Keratinocyte (primary cell): Measurements from ENCODE around the gene ANKS1B. TPM values are rescaled to one million over a fixed set of nuclear protein-coding genes. Genes with fewer than 3 reads are reported as not detected.

Experiments
- DNase-seq: peaks from one replicate; pipeline ENCODE4 v3.0.0-alpha.2; 2011; ENCODE audit warnings: low read depth, missing footprints, low spot score
- FAIRE-seq: peaks from 2 replicates; lab custom pipeline; 2011; peaks lifted over from hg19 to GRCh38; lab: Jason Lieb, UNC
- H2AFZ ChIP-seq: 2 replicates; pipeline ENCODE4 v1.6.0; 2012; ENCODE audit warnings: low read length, control low read depth, inconsistent platforms; ENCODE audit not compliant: control insufficient read depth
- H3K27ac ChIP-seq: 2 replicates; pipeline ENCODE4 v1.5.1; 2011; ENCODE audit warnings: low read length; ENCODE audit not compliant: control insufficient read depth, insufficient read depth
- H3K27me3 ChIP-seq: 3 replicates; pipeline ENCODE4 v1.6.0; 2011; ENCODE audit warnings: low read length; ENCODE audit not compliant: control insufficient read depth, insufficient read depth; ENCODE audit errors: extremely low read depth
- H3K36me3 ChIP-seq, 2 experiments: 2 replicates in 1 of 2; 3 replicates in 1 of 2; pipeline ENCODE4 v1.5.1; 2011; ENCODE audit warnings: low read length in 2 of 2, mild to moderate bottlenecking in 1 of 2; ENCODE audit not compliant: control insufficient read depth in 2 of 2, insufficient read depth in 2 of 2; ENCODE audit errors: extremely low read depth in 1 of 2
- H3K4me1 ChIP-seq: 3 replicates; pipeline ENCODE4 v1.5.1; 2011; ENCODE audit warnings: low read length; ENCODE audit not compliant: control insufficient read depth, insufficient read depth; ENCODE audit errors: extremely low read depth
- H3K4me2 ChIP-seq: 3 replicates; pipeline ENCODE4 v1.6.0; 2011; ENCODE audit warnings: low read depth, low read length; ENCODE audit not compliant: control insufficient read depth, insufficient read depth; ENCODE audit errors: extremely low read depth
- H3K4me3 ChIP-seq, 3 experiments: fragments of 200-600 bp in 1 of 3; sonication (generic) in 1 of 3; 2 replicates in 2 of 3; 3 replicates in 1 of 3; pipeline ENCODE4 v1.5.1; 2011 to 2016; ENCODE audit warnings: low read length in 3 of 3, mild to moderate bottlenecking in 3 of 3, control low read depth in 2 of 3, inconsistent platforms in 1 of 3, low read depth in 1 of 3, mixed read lengths in 1 of 3, mixed run types in 1 of 3, moderate library complexity in 1 of 3; ENCODE audit not compliant: control insufficient read depth in 2 of 3, insufficient read depth in 2 of 3; ENCODE audit errors: extremely low read depth in 1 of 3
- H3K79me2 ChIP-seq: 2 replicates; pipeline ENCODE4 v1.6.0; 2012; ENCODE audit warnings: low read length; ENCODE audit not compliant: control insufficient read depth, insufficient read depth
- H3K9ac ChIP-seq: 3 replicates; pipeline ENCODE4 v1.6.0; 2011; ENCODE audit warnings: low read length; ENCODE audit not compliant: control insufficient read depth, insufficient read depth; ENCODE audit errors: extremely low read depth
- H3K9me1 ChIP-seq: 3 replicates; pipeline ENCODE4 v1.6.0; 2011; ENCODE audit warnings: low read length; ENCODE audit not compliant: control insufficient read depth, insufficient read depth; ENCODE audit errors: extremely low read depth
- H3K9me3 ChIP-seq: 2 replicates; pipeline ENCODE4 v1.5.1; 2012; ENCODE audit warnings: low read depth, low read length; ENCODE audit not compliant: control insufficient read depth
- H4K20me1 ChIP-seq: 3 replicates; pipeline ENCODE4 v1.6.0; 2011; ENCODE audit warnings: low read length; ENCODE audit not compliant: control insufficient read depth, insufficient read depth; ENCODE audit errors: extremely low read depth
- EZH2 ChIP-seq: IDR thresholded peaks from one replicate; pipeline ENCODE4 v1.6.1; 2012; ENCODE audit warnings: inconsistent platforms, mild to moderate bottlenecking, low read length, moderate library complexity
- dilution Hi-C: fragments of 300-500 bp; cut with MboI; formaldehyde crosslinking; loops from one replicate; pipeline ENCODE4 v1.7.0; 2020; ENCODE audit warnings: low sequenced_read_pairs; ENCODE audit not compliant: extremely low pct_ligation_motif_present
- polyA plus RNA-seq, 5 experiments: library from polyadenylated mRNA; depleted of rRNA in 3 of 5; stranded (reverse) in 3 of 5; stranded (forward) in 1 of 5; unstranded in 1 of 5; fragments of >200 nt; gene quantifications; 1 replicate in 1 of 5; 2 replicates in 3 of 5; 3 replicates in 1 of 5; pipeline versions ENCODE4 v1.2.1 to v1.2.3, GENCODE V29; 2011 to 2012; ENCODE audit warnings: missing spikeins in 2 of 5, low read depth in 1 of 5, low replicate concordance in 1 of 5
- TF ChIP-seq, protein P1 (sequence below), 3 experiments: IDR thresholded peaks in 1 of 3; conservative IDR thresholded peaks in 1 of 3; optimal IDR thresholded peaks in 1 of 3; 2 replicates in 2 of 3; 3 replicates in 1 of 3; pipeline versions ENCODE3 to v1.5.1; 2011; ENCODE audit warnings: low read length in 3 of 3, mild to moderate bottlenecking in 3 of 3, moderate library complexity in 2 of 3, control low read depth in 1 of 3, inconsistent platforms in 1 of 3; ENCODE audit not compliant: insufficient read depth in 2 of 3; ENCODE audit errors: extremely low read depth in 1 of 3

The ANKS1B gene
- polyA plus RNA-seq, 1 donor (not counting 4 experiments of a cell fraction or from before 2014, with no cell fraction given) = not detected

GRCh38 chr12:98724384-98725155, 1260.2 kb downstream of the ANKS1B start:
- Histone ChIP-seq H3K9me3 (no peaks in the 10 kb centered on the region), H3K36me3 (peaks cover 0 to 9% of the 10 kb centered on the region in 2 experiments), H3K79me2 (no peaks in the 10 kb centered on the region), H4K20me1 (no peaks in the 10 kb centered on the region), H2AFZ (no peak overlapping the region), H3K4me2 (no peak overlapping the region), H3K9ac (no peak overlapping the region), H3K9me1 (no peaks in the 10 kb centered on the region), H3K27ac (no peak overlapping the region), H3K27me3 (no peaks in the 10 kb centered on the region), H3K4me3 (no peak overlapping the region), H3K4me1 (no peaks in the 10 kb centered on the region)
- FAIRE-seq (no peak), DNase-seq (no peak)
- TF ChIP-seq EZH2 = no peak
- TF ChIP-seq, protein P1, sequence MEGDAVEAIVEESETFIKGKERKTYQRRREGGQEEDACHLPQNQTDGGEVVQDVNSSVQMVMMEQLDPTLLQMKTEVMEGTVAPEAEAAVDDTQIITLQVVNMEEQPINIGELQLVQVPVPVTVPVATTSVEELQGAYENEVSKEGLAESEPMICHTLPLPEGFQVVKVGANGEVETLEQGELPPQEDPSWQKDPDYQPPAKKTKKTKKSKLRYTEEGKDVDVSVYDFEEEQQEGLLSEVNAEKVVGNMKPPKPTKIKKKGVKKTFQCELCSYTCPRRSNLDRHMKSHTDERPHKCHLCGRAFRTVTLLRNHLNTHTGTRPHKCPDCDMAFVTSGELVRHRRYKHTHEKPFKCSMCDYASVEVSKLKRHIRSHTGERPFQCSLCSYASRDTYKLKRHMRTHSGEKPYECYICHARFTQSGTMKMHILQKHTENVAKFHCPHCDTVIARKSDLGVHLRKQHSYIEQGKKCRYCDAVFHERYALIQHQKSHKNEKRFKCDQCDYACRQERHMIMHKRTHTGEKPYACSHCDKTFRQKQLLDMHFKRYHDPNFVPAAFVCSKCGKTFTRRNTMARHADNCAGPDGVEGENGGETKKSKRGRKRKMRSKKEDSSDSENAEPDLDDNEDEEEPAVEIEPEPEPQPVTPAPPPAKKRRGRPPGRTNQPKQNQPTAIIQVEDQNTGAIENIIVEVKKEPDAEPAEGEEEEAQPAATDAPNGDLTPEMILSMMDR (optimal IDR thresholded peaks at IDR 0.05 in 1 of 3, IDR thresholded peaks at IDR 0.05 in 1 of 3, conservative IDR thresholded peaks at IDR 0.05 in 1 of 3; ENCODE audit: extremely low read depth in 1 of 3, insufficient read depth in 2 of 3, low read length in 3 of 3) = no peak
- dilution Hi-C loops = no loop called here

GRCh38 chr12:98721204-98721702, 1263.5 kb downstream of the ANKS1B start:
- Histone ChIP-seq H3K9ac (no peak overlapping the region), H3K9me3 (no peaks in the 10 kb centered on the region), H3K9me1 (no peaks in the 10 kb centered on the region), H3K4me1 (no peaks in the 10 kb centered on the region), H3K36me3 (peaks cover 0 to 6% of the 10 kb centered on the region in 2 experiments), H4K20me1 (no peaks in the 10 kb centered on the region), H2AFZ (no peak overlapping the region), H3K4me2 (no peak overlapping the region), H3K27ac (no peak overlapping the region), H3K27me3 (no peaks in the 10 kb centered on the region), H3K4me3 (no peak overlapping the region), H3K79me2 (no peaks in the 10 kb centered on the region)
- no peak for FAIRE-seq
- TF ChIP-seq, protein P1 (optimal IDR thresholded peaks at IDR 0.05 in 1 of 3, IDR thresholded peaks at IDR 0.05 in 1 of 3, conservative IDR thresholded peaks at IDR 0.05 in 1 of 3; ENCODE audit: extremely low read depth in 1 of 3, insufficient read depth in 2 of 3, low read length in 3 of 3) = no peak
- no peak for DNase-seq
- dilution Hi-C loops = no loop called here
